Psoas muscle (tissue), 8 donors: ENCODE results near the gene GABRA4. TPM values are rescaled to one million over a fixed set of nuclear protein-coding genes. Genes with fewer than 3 reads are reported as not detected.

Source experiments
- ATAC-seq, 4 donors: fragments of 200-7000 bp; cut with Tn5 transposase; one replicate each; pipeline ENCODE4 v1.9.1; 2020; ENCODE audit warnings: moderate library complexity in 3 of 4, mild to moderate bottlenecking in 2 of 4
- DNase-seq, 2 donors: peaks; one replicate each; pipeline ENCODE4 v3.0.0-alpha.2; 2020
- H3K27ac ChIP-seq: fragments of 200-600 bp; one replicate; pipeline ENCODE4 v1.8.0; 2022
- H3K27me3 ChIP-seq, 3 donors: fragments of 200-600 bp in 1 of 3; one replicate each; pipeline versions ENCODE4 v1.6.1 to v1.8.0; 2013 to 2022; ENCODE audit warnings: low read length in 2 of 3, mild to moderate bottlenecking in 2 of 3, moderate library complexity in 1 of 3; ENCODE audit not compliant: insufficient read depth in 3 of 3
- H3K36me3 ChIP-seq, 2 donors: fragments of 200-600 bp in 1 of 2; one replicate each; pipeline versions ENCODE4 v1.6.1 to v1.8.0; 2013 to 2022; ENCODE audit warnings: low read depth in 1 of 2, mild to moderate bottlenecking in 1 of 2, moderate library complexity in 1 of 2; ENCODE audit not compliant: insufficient read depth in 1 of 2
- H3K4me1 ChIP-seq: fragments of 200-600 bp; one replicate; pipeline ENCODE4 v1.8.0; 2022
- H3K4me3 ChIP-seq: fragments of 200-600 bp; one replicate; pipeline ENCODE4 v1.8.0; 2022; ENCODE audit warnings: mild to moderate bottlenecking
- H3K9me3 ChIP-seq: fragments of 200-600 bp; one replicate; pipeline ENCODE4 v1.8.0; 2022
- CTCF ChIP-seq: fragments of 200-600 bp; IDR thresholded peaks from one replicate; pipeline ENCODE4 v1.8.0; 2022; ENCODE audit warnings: antibody characterized with exemption
- WGBS, 3 donors: extraction: QIAGEN DNeasy Blood & Tissue Kit; methylation state at CpG; one replicate each; pipeline versions ENCODE4 v1.1.6 to v1.1.7; 2013; 5-methylcytosine and 5-hydroxymethylcytosine counted together
- intact Hi-C, 2 donors: fragments of 100-400 bp; cut with DNase I; formaldehyde crosslinking; loops; one replicate each; pipeline versions ENCODE4 v1.11.0 to v1.14.2; 2022
- polyA plus RNA-seq, 3 donors: library from polyadenylated mRNA; stranded (reverse); fragments of 200-250 nt; gene quantifications; one replicate each; pipeline ENCODE4 v1.2.3, GENCODE V29; 2013
- total RNA-seq, 4 donors: library from RNA; stranded (reverse); fragmentation: NEBNext Ultra II Directional in 2 of 4; extraction: Animal tissue kit (Norgen Biotek cat#: 25700) in 2 of 4; gene quantifications; one replicate each; pipeline versions ENCODE4 v1.2.1 to v1.2.4, GENCODE V29; 2021 to 2023
- donor health status: healthy with polysubstance abuse.
- donor health status: DM: no; HTN: no; CAD: no; lungs with moderate emphysema.
- donor health status: Bipolar disorder and iron deficiency.
- donor health status: healthy.
- donor health status: DM: yes; HTN: yes; CAD: no.
- donor health status: DM: no; HTN: no; CAD: no.
- donor health status: DM: no; HTN: no; CAD: no.
- donor health status: DM: yes; HTN: yes; CAD: no.

The GABRA4 gene
- total and polyA plus RNA-seq, 7 donors, result 0.01 TPM; not detected in 6

- no peaks in the 10 kb centered on the region for H3K27me3 ChIP-seq
- ATAC-seq (no peak), DNase-seq (no peak)
- no peak for TF ChIP-seq CTCF
- no peaks in the 10 kb centered on the region for H3K4me1 ChIP-seq
- no peaks in the 10 kb centered on the region for H3K9me3 ChIP-seq
- WGBS, 3 donors, result 86 to 90% (median 86%) methylated on average over 2 of the region's 2 CpGs
- H3K27ac ChIP-seq, result no peak overlapping the region
- H3K36me3 ChIP-seq, result no peaks in the 10 kb centered on the region
- intact Hi-C loops, result no loop called here
- H3K4me3 ChIP-seq, result no peak overlapping the region
Measured at GRCh38 chr4:46967631-46968030, 25.8 kb downstream of the GABRA4 start.

- Histone ChIP-seq H3K27ac (no peak overlapping the region), H3K4me3 (no peak overlapping the region), H3K4me1 (no peaks in the 10 kb centered on the region), H3K27me3 (no peaks in the 10 kb centered on the region), H3K9me3 (no peaks in the 10 kb centered on the region), H3K36me3 (no peaks in the 10 kb centered on the region)
- ATAC-seq (no peak), DNase-seq (no peak)
- intact Hi-C loops, result no loop called here
- 70 to 72% (median 72%) methylated on average over 2 of the region's 2 CpGs for WGBS, 3 donors
- TF ChIP-seq CTCF, result no peak
Measured at GRCh38 chr4:46958742-46959488, 34.5 kb downstream of the GABRA4 start.

- WGBS, 3 donors, result 41 to 49% (median 45%) methylated on average over 4 of the region's 4 CpGs
- Histone ChIP-seq H3K27me3 (no peaks in the 10 kb centered on the region), H3K36me3 (no peaks in the 10 kb centered on the region), H3K9me3 (no peaks in the 10 kb centered on the region), H3K4me3 (no peak overlapping the region), H3K4me1 (no peaks in the 10 kb centered on the region), H3K27ac (no peak overlapping the region)
- DNase-seq (no peak), ATAC-seq (no peak)
- intact Hi-C loops, result no loop called here
- no peak for TF ChIP-seq CTCF
Measured at GRCh38 chr4:46956451-46956850, 36.9 kb downstream of the GABRA4 start.

GRCh38 chr4:46955601-46956000 lies 37.8 kb downstream of the GABRA4 start:
- Histone ChIP-seq H3K4me3 (no peak overlapping the region), H3K27me3 (no peaks in the 10 kb centered on the region), H3K4me1 (no peaks in the 10 kb centered on the region), H3K9me3 (no peaks in the 10 kb centered on the region), H3K27ac (no peak overlapping the region), H3K36me3 (no peaks in the 10 kb centered on the region)
- intact Hi-C loops, result no loop called here
- DNase-seq (no peak), ATAC-seq (no peak)
- TF ChIP-seq CTCF, result no peak

- no peaks in the 10 kb centered on the region for H3K4me1 ChIP-seq
- H3K4me3 ChIP-seq, result no peak overlapping the region
- intact Hi-C loops, result no loop called here
- H3K9me3 ChIP-seq, result no peaks in the 10 kb centered on the region
- TF ChIP-seq CTCF, result no peak
- no peak for DNase-seq
- H3K27ac ChIP-seq, result no peak overlapping the region
- H3K36me3 ChIP-seq, result no peaks in the 10 kb centered on the region
- no peaks in the 10 kb centered on the region for H3K27me3 ChIP-seq
- no peak for ATAC-seq
Measured at GRCh38 chr4:46954643-46955042, 38.7 kb downstream of the GABRA4 start.
